Breast epithelium (tissue), 3 donors: ENCODE data around the gene CRY2.
A peak's percentile ranks its signal among the peaks of the same experiment; 100 is the strongest.

Source experiments
- POLR2A ChIP-seq: fragments of 450-650 bp; IDR thresholded peaks from one replicate; pipeline ENCODE4 v1.6.1; 2016; ENCODE audit warnings: antibody characterized with exemption, mild to moderate bottlenecking, moderate library complexity
- POLR2AphosphoS5 ChIP-seq, 3 donors: sonication (generic); formaldehyde crosslinking; IDR thresholded peaks; one replicate each; pipeline ENCODE4 v1.6.1; 2017; ENCODE audit warnings: antibody characterized with exemption in 3 of 3
- TF ChIP-seq, protein P1 (sequence below), 3 donors: fragments of 450-650 bp; IDR thresholded peaks; one replicate each; pipeline ENCODE4 v1.5.1; 2016 to 2017; ENCODE audit warnings: antibody characterized with exemption in 3 of 3, mild to moderate bottlenecking in 3 of 3, moderate library complexity in 3 of 3

DNA sequence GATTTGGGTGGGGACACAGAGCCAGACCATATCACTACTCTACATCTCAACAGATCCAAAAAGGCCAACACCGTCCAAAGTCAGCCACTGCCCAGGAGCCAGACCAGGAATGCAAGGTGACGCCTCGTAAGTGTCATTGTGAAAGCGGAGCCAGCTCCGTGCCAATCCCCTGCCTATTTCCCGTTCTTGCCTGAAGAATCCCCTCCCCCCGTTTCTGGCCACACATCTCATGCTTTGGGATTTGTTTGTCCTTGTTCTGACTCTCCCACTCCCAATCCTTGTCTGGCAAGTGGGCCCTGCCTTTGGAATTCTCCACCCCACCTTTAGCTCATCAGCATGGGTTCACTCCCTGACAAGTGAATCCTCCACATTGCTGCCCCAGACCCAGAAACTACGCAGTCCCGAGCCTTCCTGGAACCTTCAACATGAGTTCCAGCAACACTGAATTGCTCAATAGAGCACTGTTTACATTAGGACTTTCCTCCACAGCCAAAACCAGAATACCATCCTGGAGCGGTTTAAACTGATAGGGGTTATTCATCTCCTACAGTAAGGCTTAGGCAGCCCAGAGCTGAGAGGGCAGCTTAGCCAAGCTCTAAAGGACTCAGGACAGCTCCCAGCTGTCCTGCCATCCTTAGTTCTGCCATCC is 48.4 kb upstream of the CRY2 start:
- TF ChIP-seq, protein P1, sequence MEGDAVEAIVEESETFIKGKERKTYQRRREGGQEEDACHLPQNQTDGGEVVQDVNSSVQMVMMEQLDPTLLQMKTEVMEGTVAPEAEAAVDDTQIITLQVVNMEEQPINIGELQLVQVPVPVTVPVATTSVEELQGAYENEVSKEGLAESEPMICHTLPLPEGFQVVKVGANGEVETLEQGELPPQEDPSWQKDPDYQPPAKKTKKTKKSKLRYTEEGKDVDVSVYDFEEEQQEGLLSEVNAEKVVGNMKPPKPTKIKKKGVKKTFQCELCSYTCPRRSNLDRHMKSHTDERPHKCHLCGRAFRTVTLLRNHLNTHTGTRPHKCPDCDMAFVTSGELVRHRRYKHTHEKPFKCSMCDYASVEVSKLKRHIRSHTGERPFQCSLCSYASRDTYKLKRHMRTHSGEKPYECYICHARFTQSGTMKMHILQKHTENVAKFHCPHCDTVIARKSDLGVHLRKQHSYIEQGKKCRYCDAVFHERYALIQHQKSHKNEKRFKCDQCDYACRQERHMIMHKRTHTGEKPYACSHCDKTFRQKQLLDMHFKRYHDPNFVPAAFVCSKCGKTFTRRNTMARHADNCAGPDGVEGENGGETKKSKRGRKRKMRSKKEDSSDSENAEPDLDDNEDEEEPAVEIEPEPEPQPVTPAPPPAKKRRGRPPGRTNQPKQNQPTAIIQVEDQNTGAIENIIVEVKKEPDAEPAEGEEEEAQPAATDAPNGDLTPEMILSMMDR (IDR thresholded peaks at IDR 0.05): no peak
- TF ChIP-seq POLR2AphosphoS5 (IDR thresholded peaks at IDR 0.05) (peak in 1 of 3 donors; percentile 47), POLR2A (no peak)
